GM12874 (cell line): Measurements from ENCODE around the gene RFX2.

Source experiments
- CTCF ChIP-seq: IDR thresholded peaks from 2 replicates; pipeline ENCODE4 v1.5.1; 2011; ENCODE audit warnings: low read depth, mild to moderate bottlenecking, control low read depth, low read length, moderate library complexity; ENCODE audit not compliant: insufficient read depth

The RFX2 gene

GRCh38 chr19:6070720-6071485 lies 39.4 kb downstream of the RFX2 start:
- no peak for TF ChIP-seq CTCF

GRCh38 chr19:6070207-6070681 lies 40.1 kb downstream of the RFX2 start:
- TF ChIP-seq CTCF, result no peak

GRCh38 chr19:6069268-6069791 lies 41.0 kb downstream of the RFX2 start:
- TF ChIP-seq CTCF, result no peak

GRCh38 chr19:6068711-6069110 lies 41.6 kb downstream of the RFX2 start:
- TF ChIP-seq CTCF, result no peak

GRCh38 chr19:6067975-6068374 lies 42.3 kb downstream of the RFX2 start:
- no peak for TF ChIP-seq CTCF

GRCh38 chr19:6066661-6067646 lies 43.3 kb downstream of the RFX2 start:
- no peak for TF ChIP-seq CTCF
